Stomach (tissue), 4 donors: ENCODE data around the gene DCDC2.

Experiments
- EP300 ChIP-seq: sonication (generic); formaldehyde crosslinking; IDR thresholded peaks from one replicate; pipeline ENCODE4 v1.6.1; 2017; ENCODE audit warnings: antibody characterized with exemption
- POLR2A ChIP-seq, 4 donors: fragments of 450-650 bp; IDR thresholded peaks; one replicate each; pipeline ENCODE4 v1.6.1; 2016; ENCODE audit warnings: antibody characterized with exemption in 4 of 4, control low read depth in 2 of 4, mild to moderate bottlenecking in 1 of 4, moderate library complexity in 1 of 4
- POLR2AphosphoS5 ChIP-seq, 3 donors: sonication (generic); formaldehyde crosslinking; IDR thresholded peaks; one replicate each; pipeline ENCODE4 v1.6.1; 2016; ENCODE audit warnings: antibody characterized with exemption in 3 of 3

DNA sequence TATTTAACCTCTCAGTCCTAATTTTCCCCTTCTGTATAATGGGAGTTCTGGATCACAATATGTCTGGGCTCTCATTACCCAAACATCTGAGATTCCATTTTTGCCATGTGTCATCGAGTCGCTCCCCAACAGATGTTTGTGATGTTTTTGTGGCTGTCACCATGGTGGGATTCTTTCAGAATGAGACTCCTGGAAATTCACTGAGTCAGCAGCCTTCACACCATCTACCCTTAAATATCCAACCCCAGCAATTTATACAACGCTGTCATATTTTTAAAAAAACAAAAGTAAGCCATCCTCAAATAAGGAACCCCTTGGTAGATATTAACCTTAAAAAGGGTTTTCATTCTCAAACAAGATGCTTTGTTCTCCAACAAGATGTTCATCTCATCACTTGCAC, 211.0 kb downstream of the DCDC2 start:
- TF ChIP-seq POLR2A (IDR thresholded peaks at IDR 0.05) (no peak), POLR2AphosphoS5 (IDR thresholded peaks at IDR 0.05) (no peak), EP300 (no peak)
